SK-N-SH treated with all-trans-retinoic acid at 6 μM for 48 hours (cell line): ENCODE measurements around the gene SPATS2L.

ENCODE experiments used
- ATAC-seq: fragments of 200-7000 bp; cut with Tn5 transposase; 3 replicates; pipeline ENCODE4 v1.9.1; 2020; ENCODE audit warnings: mild to moderate bottlenecking, moderate library complexity
- ARNTL ChIP-seq: fragments of 450-650 bp; formaldehyde crosslinking; IDR thresholded peaks from 2 replicates; pipeline ENCODE4 v1.5.0; 2020; ENCODE audit warnings: low read depth, mild to moderate bottlenecking, moderate library complexity, borderline replicate concordance
- BACH2 ChIP-seq: fragments of 250-450 bp; sonication (Bioruptor Pico); IDR thresholded peaks from 2 replicates; pipeline ENCODE4 v1.9.0; 2021; ENCODE audit warnings: mild to moderate bottlenecking, borderline replicate concordance
- CSDC2 ChIP-seq: fragments of 250-450 bp; sonication (Bioruptor Pico); IDR thresholded peaks from 2 replicates; pipeline ENCODE4 v1.5.0; 2020; ENCODE audit warnings: mild to moderate bottlenecking, moderate library complexity
- ESRRG ChIP-seq: fragments of 250-450 bp; sonication (Bioruptor Pico); IDR thresholded peaks from 2 replicates; pipeline ENCODE4 v1.6.1; 2021; ENCODE audit warnings: mild to moderate bottlenecking
- GLIS3 ChIP-seq: fragments of 250-450 bp; sonication (Bioruptor Pico); IDR thresholded peaks from 2 replicates; pipeline ENCODE4 v1.5.0; 2020; ENCODE audit warnings: mild to moderate bottlenecking, moderate library complexity
- ISL1 ChIP-seq: fragments of 250-450 bp; sonication (Bioruptor Pico); IDR thresholded peaks from 2 replicates; pipeline ENCODE4 v2.1.2; 2022; ENCODE audit warnings: mild to moderate bottlenecking, moderate library complexity
- OSR1 ChIP-seq: fragments of 250-450 bp; sonication (Bioruptor Pico); IDR thresholded peaks from 2 replicates; pipeline ENCODE4 v1.8.0; 2022; ENCODE audit warnings: moderate library complexity, mild to moderate bottlenecking, inconsistent platforms
- POU6F1 ChIP-seq: fragments of 250-450 bp; sonication (Bioruptor Pico); IDR thresholded peaks from 2 replicates; pipeline ENCODE4 v1.8.0; 2021; ENCODE audit warnings: low read depth, mild to moderate bottlenecking, moderate library complexity, borderline replicate concordance
- PPARA ChIP-seq: fragments of 250-450 bp; sonication (Bioruptor Pico); IDR thresholded peaks from 2 replicates; pipeline ENCODE4 v1.5.0; 2020; ENCODE audit warnings: mild to moderate bottlenecking, borderline replicate concordance
- RARB ChIP-seq: fragments of 250-450 bp; sonication (Bioruptor Pico); IDR thresholded peaks from 2 replicates; pipeline ENCODE4 v1.8.0; 2021; ENCODE audit warnings: mild to moderate bottlenecking, moderate library complexity
- SNAI2 ChIP-seq: fragments of 250-450 bp; sonication (Bioruptor Pico); IDR thresholded peaks from 2 replicates; pipeline ENCODE4 v1.5.0; 2020; ENCODE audit warnings: mild to moderate bottlenecking, moderate library complexity
- TCF4 ChIP-seq: fragments of 250-450 bp; sonication (Bioruptor Pico); IDR thresholded peaks from 2 replicates; pipeline ENCODE4 v1.8.0; 2021; ENCODE audit warnings: mild to moderate bottlenecking, moderate library complexity, borderline replicate concordance
- TOX ChIP-seq: fragments of 250-450 bp; sonication (Bioruptor Pico); IDR thresholded peaks from 2 replicates; pipeline ENCODE4 v1.8.0; 2021; ENCODE audit warnings: mild to moderate bottlenecking, moderate library complexity, borderline replicate concordance
- TSHZ2 ChIP-seq: fragments of 250-450 bp; sonication (Bioruptor Pico); IDR thresholded peaks from 2 replicates; pipeline ENCODE4 v1.5.0; 2020; ENCODE audit warnings: mild to moderate bottlenecking, moderate library complexity
- ZC3H10 ChIP-seq: fragments of 250-450 bp; sonication (Bioruptor Pico); IDR thresholded peaks from 2 replicates; pipeline ENCODE4 v1.5.1; 2021; ENCODE audit warnings: mild to moderate bottlenecking, moderate library complexity
- ZFP3 ChIP-seq: fragments of 250-450 bp; sonication (Bioruptor Pico); IDR thresholded peaks from 2 replicates; pipeline ENCODE4 v1.5.0; 2020; ENCODE audit warnings: mild to moderate bottlenecking, moderate library complexity
- ZFP30 ChIP-seq: fragments of 450-650 bp; formaldehyde crosslinking; IDR thresholded peaks from 2 replicates; pipeline ENCODE4 v1.5.0; 2022; ENCODE audit warnings: mild to moderate bottlenecking, moderate library complexity
- ZNF565 ChIP-seq: fragments of 450-650 bp; formaldehyde crosslinking; conservative IDR thresholded peaks from 2 replicates; pipeline ENCODE4 v1.5.0; 2020; ENCODE audit warnings: low read depth, mild to moderate bottlenecking, moderate library complexity
- ZNF70 ChIP-seq: fragments of 450-650 bp; formaldehyde crosslinking; IDR thresholded peaks from 2 replicates; pipeline ENCODE4 v1.5.0; 2020; ENCODE audit warnings: mild to moderate bottlenecking, moderate library complexity
- ZNF8 ChIP-seq: fragments of 450-650 bp; formaldehyde crosslinking; IDR thresholded peaks from 2 replicates; pipeline ENCODE4 v1.5.0; 2020; ENCODE audit warnings: mild to moderate bottlenecking, moderate library complexity
- TF ChIP-seq, protein P1 (sequence below): fragments of 250-450 bp; sonication (Bioruptor Pico); IDR thresholded peaks from 2 replicates; pipeline ENCODE4 v1.5.1; 2020; ENCODE audit warnings: low read depth, mild to moderate bottlenecking, moderate library complexity
- TF ChIP-seq, protein P2 (sequence below): fragments of 250-450 bp; sonication (Bioruptor Pico); IDR thresholded peaks from 2 replicates; pipeline ENCODE4 v1.8.0; 2020; ENCODE audit warnings: mild to moderate bottlenecking, moderate library complexity, borderline replicate concordance
- TF ChIP-seq, protein P3 (sequence below): fragments of 250-450 bp; sonication (Bioruptor Pico); IDR thresholded peaks from 2 replicates; pipeline ENCODE4 v1.5.1; 2021; ENCODE audit warnings: mild to moderate bottlenecking, moderate library complexity

SPATS2L gene

DNA sequence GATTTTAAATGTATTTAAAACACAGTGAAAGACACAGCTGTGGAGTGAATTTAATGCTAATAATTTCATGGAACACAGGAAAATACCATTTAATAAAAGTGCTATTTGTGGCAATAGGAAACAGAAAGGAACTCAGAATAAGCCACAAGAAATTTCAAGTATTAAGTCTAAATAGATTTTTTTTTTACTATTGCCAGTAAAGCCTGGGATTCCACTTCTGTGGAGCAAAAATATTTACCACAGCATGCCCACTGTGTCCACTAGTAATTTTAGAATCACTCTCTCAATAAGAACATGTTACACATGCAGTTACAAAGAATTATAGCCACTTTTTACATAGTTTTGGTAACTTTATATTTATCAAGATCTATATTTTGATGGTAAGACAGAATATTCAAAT, 186.2 kb downstream of the SPATS2L start:
- ATAC-seq: no peak
- TF ChIP-seq PPARA (CRISPR knock-in tag) (no peak), TCF4 (CRISPR knock-in tag) (no peak), TSHZ2 (CRISPR knock-in tag) (no peak), ISL1 (no peak), TOX (CRISPR knock-in tag) (no peak), ZC3H10 (CRISPR knock-in tag) (no peak), ZNF70 (CRISPR knock-in tag) (no peak), SNAI2 (CRISPR knock-in tag) (no peak), ZNF565 (CRISPR knock-in tag) (no peak), RARB (CRISPR knock-in tag) (no peak), ARNTL (CRISPR knock-in tag) (no peak), ESRRG (CRISPR knock-in tag) (no peak), CSDC2 (CRISPR knock-in tag) (no peak), ZFP3 (CRISPR knock-in tag) (no peak), GLIS3 (no peak), ZFP30 (CRISPR knock-in tag) (no peak)
- TF ChIP-seq, protein P1, sequence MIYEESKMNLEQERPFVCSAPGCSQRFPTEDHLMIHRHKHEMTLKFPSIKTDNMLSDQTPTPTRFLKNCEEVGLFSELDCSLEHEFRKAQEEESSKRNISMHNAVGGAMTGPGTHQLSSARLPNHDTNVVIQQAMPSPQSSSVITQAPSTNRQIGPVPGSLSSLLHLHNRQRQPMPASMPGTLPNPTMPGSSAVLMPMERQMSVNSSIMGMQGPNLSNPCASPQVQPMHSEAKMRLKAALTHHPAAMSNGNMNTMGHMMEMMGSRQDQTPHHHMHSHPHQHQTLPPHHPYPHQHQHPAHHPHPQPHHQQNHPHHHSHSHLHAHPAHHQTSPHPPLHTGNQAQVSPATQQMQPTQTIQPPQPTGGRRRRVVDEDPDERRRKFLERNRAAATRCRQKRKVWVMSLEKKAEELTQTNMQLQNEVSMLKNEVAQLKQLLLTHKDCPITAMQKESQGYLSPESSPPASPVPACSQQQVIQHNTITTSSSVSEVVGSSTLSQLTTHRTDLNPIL (CRISPR knock-in tag): no peak
- TF ChIP-seq, protein P2, sequence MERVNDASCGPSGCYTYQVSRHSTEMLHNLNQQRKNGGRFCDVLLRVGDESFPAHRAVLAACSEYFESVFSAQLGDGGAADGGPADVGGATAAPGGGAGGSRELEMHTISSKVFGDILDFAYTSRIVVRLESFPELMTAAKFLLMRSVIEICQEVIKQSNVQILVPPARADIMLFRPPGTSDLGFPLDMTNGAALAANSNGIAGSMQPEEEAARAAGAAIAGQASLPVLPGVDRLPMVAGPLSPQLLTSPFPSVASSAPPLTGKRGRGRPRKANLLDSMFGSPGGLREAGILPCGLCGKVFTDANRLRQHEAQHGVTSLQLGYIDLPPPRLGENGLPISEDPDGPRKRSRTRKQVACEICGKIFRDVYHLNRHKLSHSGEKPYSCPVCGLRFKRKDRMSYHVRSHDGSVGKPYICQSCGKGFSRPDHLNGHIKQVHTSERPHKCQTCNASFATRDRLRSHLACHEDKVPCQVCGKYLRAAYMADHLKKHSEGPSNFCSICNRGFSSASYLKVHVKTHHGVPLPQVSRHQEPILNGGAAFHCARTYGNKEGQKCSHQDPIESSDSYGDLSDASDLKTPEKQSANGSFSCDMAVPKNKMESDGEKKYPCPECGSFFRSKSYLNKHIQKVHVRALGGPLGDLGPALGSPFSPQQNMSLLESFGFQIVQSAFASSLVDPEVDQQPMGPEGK (CRISPR knock-in tag): no peak

DNA sequence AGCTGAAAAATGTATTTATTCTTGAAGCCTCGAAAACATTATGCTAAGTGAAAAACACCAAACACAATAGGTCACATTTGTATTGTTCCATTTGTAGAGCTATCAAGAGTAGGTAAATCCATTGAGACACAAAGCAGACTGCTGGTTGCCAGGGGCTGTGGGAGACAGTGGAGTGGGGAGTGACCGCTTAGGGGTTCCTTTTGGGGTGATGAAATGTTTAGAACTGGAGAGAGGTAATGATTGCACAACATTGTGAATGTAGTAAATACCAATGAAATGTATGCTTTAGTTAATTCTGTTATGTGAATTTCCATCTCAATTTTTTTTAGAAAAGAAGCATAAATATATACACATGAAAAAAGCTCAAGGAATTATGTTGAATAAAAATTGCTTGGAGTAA, 187.6 kb downstream of the SPATS2L start:
- ATAC-seq: no peak
- no peak for TF ChIP-seq ARNTL (CRISPR knock-in tag)
- no peak for TF ChIP-seq RARB (CRISPR knock-in tag)
- TF ChIP-seq ZFP30 (CRISPR knock-in tag): no peak
- TF ChIP-seq SNAI2 (CRISPR knock-in tag): no peak
- TF ChIP-seq TOX (CRISPR knock-in tag): no peak
- TF ChIP-seq OSR1 (CRISPR knock-in tag): no peak
- no peak for TF ChIP-seq POU6F1 (CRISPR knock-in tag)
- TF ChIP-seq, protein P3, sequence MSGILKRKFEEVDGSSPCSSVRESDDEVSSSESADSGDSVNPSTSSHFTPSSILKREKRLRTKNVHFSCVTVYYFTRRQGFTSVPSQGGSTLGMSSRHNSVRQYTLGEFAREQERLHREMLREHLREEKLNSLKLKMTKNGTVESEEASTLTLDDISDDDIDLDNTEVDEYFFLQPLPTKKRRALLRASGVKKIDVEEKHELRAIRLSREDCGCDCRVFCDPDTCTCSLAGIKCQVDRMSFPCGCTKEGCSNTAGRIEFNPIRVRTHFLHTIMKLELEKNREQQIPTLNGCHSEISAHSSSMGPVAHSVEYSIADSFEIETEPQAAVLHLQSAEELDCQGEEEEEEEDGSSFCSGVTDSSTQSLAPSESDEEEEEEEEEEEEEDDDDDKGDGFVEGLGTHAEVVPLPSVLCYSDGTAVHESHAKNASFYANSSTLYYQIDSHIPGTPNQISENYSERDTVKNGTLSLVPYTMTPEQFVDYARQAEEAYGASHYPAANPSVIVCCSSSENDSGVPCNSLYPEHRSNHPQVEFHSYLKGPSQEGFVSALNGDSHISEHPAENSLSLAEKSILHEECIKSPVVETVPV (CRISPR knock-in tag): no peak
- no peak for TF ChIP-seq BACH2 (CRISPR knock-in tag)
- TF ChIP-seq TCF4 (CRISPR knock-in tag): no peak
- TF ChIP-seq TSHZ2 (CRISPR knock-in tag): no peak
- TF ChIP-seq ISL1: no peak
- no peak for TF ChIP-seq ZNF8
